Left lung (tissue), 10 donors: ENCODE results near the gene OSBPL8. TPM values are rescaled to one million over a fixed set of nuclear protein-coding genes. Genes with fewer than 3 reads are reported as not detected.

ENCODE experiments used
- ATAC-seq: fragments of 200-7000 bp; cut with Tn5 transposase; one replicate; pipeline ENCODE4 v1.9.1; 2020; ENCODE audit warnings: moderate library complexity
- DNase-seq, 4 donors: peaks; one replicate each; pipeline ENCODE4 v3.0.0-alpha.2; 2013 to 2020
- H3K27ac ChIP-seq, 2 donors: fragments of 200-600 bp; sonication (generic) in 1 of 2; one replicate each; pipeline versions ENCODE4 v1.5.0 to v1.8.0; 2020 to 2021
- H3K27me3 ChIP-seq, 2 donors: fragments of 200-600 bp; sonication (generic) in 1 of 2; one replicate each; pipeline versions ENCODE4 v1.5.0 to v1.8.0; 2020 to 2021
- H3K36me3 ChIP-seq, 2 donors: fragments of 200-600 bp; sonication (generic) in 1 of 2; one replicate each; pipeline versions ENCODE4 v1.5.0 to v1.8.0; 2020 to 2021
- H3K4me1 ChIP-seq, 2 donors: fragments of 200-600 bp; one replicate each; pipeline ENCODE4 v1.8.0; 2021
- H3K4me3 ChIP-seq, 2 donors: fragments of 200-600 bp; sonication (generic) in 1 of 2; one replicate each; pipeline versions ENCODE4 v1.5.0 to v1.8.0; 2020 to 2021; ENCODE audit warnings: mild to moderate bottlenecking in 1 of 2
- H3K9me3 ChIP-seq, 2 donors: fragments of 200-600 bp; sonication (generic) in 1 of 2; one replicate each; pipeline versions ENCODE4 v1.5.0 to v1.8.0; 2020 to 2021
- intact Hi-C, 2 donors: fragments of 100-400 bp; cut with DNase I; formaldehyde crosslinking; loops; one replicate each; pipeline versions ENCODE4 v1.11.2 to v1.14.2; 2022
- polyA plus RNA-seq, 6 donors: library from polyadenylated mRNA; unstranded; fragments of 120-200 nt; gene quantifications; one replicate each; pipeline ENCODE4 v1.2.1, GENCODE V29; 2013; ENCODE audit not compliant: insufficient read length in 6 of 6
- total RNA-seq, 2 donors: library from RNA; stranded (reverse); fragmentation: NEBNext Ultra II Directional; extraction: Animal tissue kit (Norgen Biotek cat#: 25700); gene quantifications; one replicate each; pipeline ENCODE4 v1.2.1, GENCODE V29; 2021
- TF ChIP-seq, protein P1 (sequence below), 2 donors: fragments of 200-600 bp; sonication (generic) in 1 of 2; IDR thresholded peaks; one replicate each; pipeline versions ENCODE4 v1.5.0 to v1.8.0; 2021; ENCODE audit warnings: antibody characterized with exemption in 2 of 2
- donor health status: DM: no; HTN: yes; CAD: no.
- donor health status: DM: no; HTN: no; CAD: no.

Gene OSBPL8
- total and polyA plus RNA-seq, 8 donors = 53.9 to 100 (median 62.5) TPM

DNA sequence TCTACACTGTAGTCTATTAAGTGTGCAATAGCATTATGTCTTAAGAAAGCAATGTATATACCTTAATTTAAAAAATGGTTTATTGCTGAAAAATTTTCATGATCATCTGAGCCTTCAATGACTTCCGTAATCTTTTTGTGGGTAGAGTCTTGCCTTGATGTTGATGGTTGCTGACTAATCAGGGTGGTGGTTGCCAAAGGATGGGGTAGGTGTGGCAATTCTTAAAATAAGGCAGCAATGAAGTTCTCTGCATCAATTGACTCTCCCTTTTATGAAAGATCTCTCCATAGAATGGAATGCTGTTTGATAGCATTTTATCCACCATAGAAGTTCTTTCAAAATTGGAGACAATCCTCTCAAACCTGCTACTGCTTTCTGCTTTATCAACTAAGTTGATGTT is 252.5 kb downstream of the OSBPL8 start:
- no peaks in the 10 kb centered on the region for H3K36me3 ChIP-seq

DNA sequence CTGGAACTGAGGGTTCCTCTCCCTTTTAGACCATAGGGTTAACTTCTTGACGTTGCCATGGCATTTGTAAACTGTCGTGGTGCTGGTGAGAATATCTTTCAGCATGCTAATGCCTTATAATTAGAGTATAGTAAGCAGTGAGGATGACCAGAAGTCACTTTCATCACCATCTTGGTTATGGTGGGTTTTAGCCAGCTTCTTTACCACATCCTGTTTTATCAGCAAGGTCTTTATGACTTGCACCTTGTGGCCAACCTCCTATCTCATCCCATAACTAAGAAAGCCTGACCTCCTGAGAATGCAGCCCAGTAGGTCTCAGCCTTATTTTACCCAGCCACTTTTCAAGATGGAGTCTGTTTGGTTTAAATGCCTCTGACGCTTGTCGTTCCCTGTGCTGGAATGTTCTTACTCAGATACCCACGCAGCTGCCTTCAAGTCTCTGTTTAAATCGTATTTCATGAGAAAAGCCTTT is 255.5 kb downstream of the OSBPL8 start:
- Histone ChIP-seq H3K27me3 (no peaks in the 10 kb centered on the region), H3K4me3 (no peak overlapping the region), H3K27ac (no peak overlapping the region), H3K4me1 (no peaks in the 10 kb centered on the region), H3K36me3 (no peaks in the 10 kb centered on the region), H3K9me3 (no peaks in the 10 kb centered on the region)
- TF ChIP-seq, protein P1, sequence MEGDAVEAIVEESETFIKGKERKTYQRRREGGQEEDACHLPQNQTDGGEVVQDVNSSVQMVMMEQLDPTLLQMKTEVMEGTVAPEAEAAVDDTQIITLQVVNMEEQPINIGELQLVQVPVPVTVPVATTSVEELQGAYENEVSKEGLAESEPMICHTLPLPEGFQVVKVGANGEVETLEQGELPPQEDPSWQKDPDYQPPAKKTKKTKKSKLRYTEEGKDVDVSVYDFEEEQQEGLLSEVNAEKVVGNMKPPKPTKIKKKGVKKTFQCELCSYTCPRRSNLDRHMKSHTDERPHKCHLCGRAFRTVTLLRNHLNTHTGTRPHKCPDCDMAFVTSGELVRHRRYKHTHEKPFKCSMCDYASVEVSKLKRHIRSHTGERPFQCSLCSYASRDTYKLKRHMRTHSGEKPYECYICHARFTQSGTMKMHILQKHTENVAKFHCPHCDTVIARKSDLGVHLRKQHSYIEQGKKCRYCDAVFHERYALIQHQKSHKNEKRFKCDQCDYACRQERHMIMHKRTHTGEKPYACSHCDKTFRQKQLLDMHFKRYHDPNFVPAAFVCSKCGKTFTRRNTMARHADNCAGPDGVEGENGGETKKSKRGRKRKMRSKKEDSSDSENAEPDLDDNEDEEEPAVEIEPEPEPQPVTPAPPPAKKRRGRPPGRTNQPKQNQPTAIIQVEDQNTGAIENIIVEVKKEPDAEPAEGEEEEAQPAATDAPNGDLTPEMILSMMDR (IDR thresholded peaks at IDR 0.05) = no peak
- no peak for ATAC-seq
- DNase-seq = no peak
- intact Hi-C loops = no loop called here

More for the DNA sequence above, 252.5 kb downstream of the OSBPL8 start:
- Histone ChIP-seq H3K27ac (no peak overlapping the region), H3K27me3 (peaks cover 0 to 4% of the 10 kb centered on the region in 2 donors), H3K9me3 (no peaks in the 10 kb centered on the region), H3K4me1 (no peaks in the 10 kb centered on the region), H3K4me3 (no peak overlapping the region)
- TF ChIP-seq, protein P1 (IDR thresholded peaks at IDR 0.05) = no peak
- intact Hi-C loops = no loop called here
- ATAC-seq = no peak
- no peak for DNase-seq

DNA sequence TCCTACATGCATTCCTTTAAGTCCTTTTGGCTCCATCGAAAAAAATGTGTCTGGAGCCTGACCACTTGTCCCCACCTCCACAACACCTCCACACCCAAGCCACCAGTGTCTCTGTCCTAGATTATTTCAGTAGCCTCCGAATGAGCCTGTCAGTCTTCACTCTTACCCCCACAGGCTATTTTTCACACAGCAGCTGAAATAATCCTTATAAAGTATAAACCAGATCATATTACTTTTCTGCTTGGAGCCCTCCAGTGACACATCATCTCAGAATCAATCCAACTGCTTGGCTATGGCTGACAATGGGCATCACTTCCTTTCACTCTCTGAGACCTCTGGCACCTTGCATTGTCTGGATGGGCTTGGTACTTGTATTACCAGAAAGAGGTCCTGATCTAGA is 256.2 kb downstream of the OSBPL8 start:
- no peak for DNase-seq
- Histone ChIP-seq H3K4me1 (no peaks in the 10 kb centered on the region), H3K27ac (no peak overlapping the region), H3K9me3 (no peaks in the 10 kb centered on the region), H3K4me3 (no peak overlapping the region), H3K36me3 (no peaks in the 10 kb centered on the region), H3K27me3 (no peaks in the 10 kb centered on the region)
- intact Hi-C loops = no loop called here
- ATAC-seq = no peak
- TF ChIP-seq, protein P1 (IDR thresholded peaks at IDR 0.05) = no peak

Other genes starting within 250 kb of the OSBPL8 start
- gene BBS10, start 211.4 kb downstream of the OSBPL8 start, total RNA-seq = 10 to 100 TPM; 10.9 to 12.3 TPM
- 10 to 100 TPM; 27.5 to 33.3 (median 28.2) TPM for gene BBS10, start 211.4 kb downstream of the OSBPL8 start, polyA plus RNA-seq
- gene ZDHHC17, start 204.3 kb upstream of the OSBPL8 start, total RNA-seq = 10 to 100 TPM; 26.8 to 32.1 TPM
- 10 to 100 TPM; 69.9 to 99.6 (median 78.5) TPM for gene ZDHHC17, start 204.3 kb upstream of the OSBPL8 start, polyA plus RNA-seq